Caki2 (cell line): ENCODE results near the gene CHCHD4. TPM values are rescaled to one million over a fixed set of nuclear protein-coding genes. Genes with fewer than 3 reads are reported as not detected.

ENCODE experiments used
- DNase-seq: peaks from one replicate; pipeline ENCODE4 v3.0.0-alpha.2; 2015; ENCODE audit warnings: low read depth
- in situ Hi-C: cut with HindIII; loops from 2 replicates; pipeline ENCODE4 v1.10.0; 2016; ENCODE audit warnings: low sequenced_read_pairs, low pct_unique_long_range_greater_than_20kb, mixed read lengths
- total RNA-seq: library from RNA; depleted of rRNA; stranded (reverse); fragments of >200 nt; shearing (Covaris generic); gene quantifications from 2 replicates; pipeline ENCODE4 v1.2.3, GENCODE V29; 2014; ENCODE audit warnings: low replicate concordance

CHCHD4 gene
- total RNA-seq, 1 experiment from 2014 or later, result 15.6 TPM

- DNase-seq, result no peak
- in situ Hi-C loops, result no loop called here
Measured at GRCh38 chr3:14139771-14140170, 15.1 kb upstream of the CHCHD4 start.

- no peak for DNase-seq
- in situ Hi-C loops, result no loop called here
Measured at GRCh38 chr3:14138878-14139655, 14.4 kb upstream of the CHCHD4 start.

DNA sequence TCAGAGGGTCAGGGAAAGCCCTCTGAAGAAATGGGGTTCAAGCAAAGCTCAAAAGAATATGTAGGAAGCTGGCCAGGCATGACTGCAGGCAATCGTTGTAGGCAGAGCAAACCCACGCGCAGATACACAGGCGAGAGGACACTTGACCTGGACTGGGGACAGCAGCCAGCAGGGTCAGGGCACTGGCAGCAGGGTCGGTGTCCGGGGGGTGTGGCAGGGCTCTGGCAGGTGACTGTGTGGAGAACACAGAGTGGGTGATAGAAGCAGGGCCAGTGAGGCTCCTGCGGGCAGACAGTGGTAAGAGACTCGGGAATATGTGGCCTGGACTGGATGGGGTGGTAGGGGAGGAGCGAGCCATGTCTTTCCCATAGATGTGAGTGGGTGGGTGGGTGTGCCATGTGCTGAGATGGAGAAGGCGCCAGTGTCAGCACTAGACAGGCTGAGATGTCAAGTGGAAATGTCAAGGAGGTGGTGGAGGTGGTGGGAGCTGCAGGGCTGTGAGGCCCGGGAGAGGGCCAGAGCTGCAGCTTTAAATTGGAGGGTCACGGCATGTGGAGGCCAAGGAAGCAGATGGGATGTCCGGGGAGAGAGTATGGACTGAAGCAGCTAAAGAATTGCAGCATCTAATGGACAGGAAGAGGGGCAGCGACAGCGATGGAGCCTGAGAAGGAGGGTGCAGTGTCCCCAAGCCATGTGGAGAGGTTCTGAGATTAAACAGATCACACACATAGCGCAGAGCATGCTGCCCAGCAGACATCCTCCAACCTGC is 13.6 kb upstream of the CHCHD4 start:
- no peak for DNase-seq
- in situ Hi-C loops, result no loop called here

DNA sequence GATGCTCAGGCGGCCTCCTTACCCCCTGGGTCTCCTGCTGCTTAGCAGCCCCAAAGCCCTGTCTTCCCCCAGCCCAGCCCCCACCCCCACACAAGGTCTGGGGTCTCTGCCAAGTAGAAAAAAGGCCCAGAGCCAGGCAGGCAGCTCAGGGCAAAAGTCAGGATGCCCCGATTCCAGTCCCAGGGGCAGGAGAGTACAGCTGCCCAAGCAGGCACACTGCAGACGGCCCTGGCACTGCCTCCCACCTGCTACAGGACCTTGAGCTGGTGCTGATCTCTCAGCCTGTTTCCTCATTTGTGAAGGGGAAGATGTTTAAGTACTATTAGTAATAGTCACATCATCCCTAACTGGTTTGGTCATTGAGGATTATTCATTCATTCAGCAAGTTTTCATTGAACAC is 12.8 kb upstream of the CHCHD4 start:
- in situ Hi-C loops, result no loop called here
- DNase-seq, result no peak

DNA sequence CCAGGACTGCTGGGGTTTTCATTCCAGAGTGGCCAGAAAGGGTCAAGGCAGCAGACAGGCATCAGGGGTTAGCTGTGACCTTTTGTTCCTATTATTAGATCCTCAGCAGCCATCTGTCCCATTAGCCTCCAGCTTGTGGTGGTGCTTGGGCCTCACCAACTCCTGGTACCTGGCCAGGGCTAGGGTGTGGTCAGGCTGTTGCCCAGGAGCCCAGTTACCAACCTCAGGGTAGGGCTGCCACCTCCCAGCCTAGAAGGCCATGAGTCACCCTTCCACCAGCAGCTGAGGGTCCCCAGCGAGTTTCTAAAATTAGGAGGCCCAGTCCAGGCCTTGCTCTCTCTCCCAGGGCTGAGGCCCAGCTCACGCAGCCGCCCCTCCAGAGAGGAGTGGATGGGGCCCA is 12.3 kb upstream of the CHCHD4 start:
- in situ Hi-C loops, result no loop called here
- no peak for DNase-seq

GRCh38 chr3:14135581-14135980 is 10.9 kb upstream of the CHCHD4 start:
- no peak for DNase-seq
- in situ Hi-C loops, result no loop called here

GRCh38 chr3:14134291-14134690 is 9.6 kb upstream of the CHCHD4 start:
- in situ Hi-C loops, result no loop called here
- DNase-seq, result no peak

DNA sequence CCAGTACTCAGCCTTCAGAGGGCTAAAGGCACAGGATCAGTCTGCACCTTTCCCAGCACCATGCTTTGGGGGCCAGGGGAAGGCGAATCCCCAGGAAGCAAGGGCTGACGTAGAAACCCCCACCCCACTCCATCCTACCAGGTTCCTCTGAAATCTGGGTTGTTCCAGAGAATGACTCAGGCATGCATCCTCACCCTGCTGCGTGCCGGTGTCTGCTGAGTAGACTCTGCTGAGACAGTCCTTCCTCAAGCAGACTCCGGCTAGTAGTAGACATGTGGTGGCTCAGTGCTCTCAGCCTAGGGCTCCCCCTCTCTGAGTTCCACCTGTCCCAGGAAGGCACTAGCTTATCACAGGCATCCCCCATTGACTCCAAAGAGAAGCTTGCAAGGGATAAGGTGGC is 9.2 kb upstream of the CHCHD4 start:
- in situ Hi-C loops, result no loop called here
- no peak for DNase-seq

GRCh38 chr3:14133188-14133800 is 8.6 kb upstream of the CHCHD4 start:
- in situ Hi-C loops, result no loop called here
- no peak for DNase-seq

DNA sequence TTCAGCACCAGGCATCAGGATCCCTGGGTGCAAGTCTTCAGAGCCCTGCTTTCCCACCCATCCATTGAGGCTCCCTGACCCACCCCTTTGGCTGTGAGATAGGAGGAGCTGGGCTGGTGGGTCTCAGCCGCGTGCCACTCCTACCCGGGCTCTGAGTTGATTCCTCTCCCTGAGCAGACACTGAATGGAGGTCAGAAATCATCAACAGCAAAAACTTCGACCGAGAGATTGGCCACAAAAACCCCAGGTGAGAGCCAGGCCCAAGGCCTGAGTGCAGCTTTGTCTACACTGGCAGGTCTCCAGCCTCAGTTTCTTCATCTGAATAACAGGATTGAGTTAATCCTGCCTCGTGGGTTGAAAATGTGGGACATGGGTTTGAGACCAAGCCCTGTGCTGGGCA is 8.0 kb upstream of the CHCHD4 start:
- in situ Hi-C loops, result no loop called here
- DNase-seq, result no peak

- no peak for DNase-seq
- in situ Hi-C loops, result no loop called here
Measured at GRCh38 chr3:14132120-14132519, 7.5 kb upstream of the CHCHD4 start.

GRCh38 chr3:14131134-14131533 is 6.5 kb upstream of the CHCHD4 start:
- no peak for DNase-seq
- in situ Hi-C loops, result no loop called here

DNA sequence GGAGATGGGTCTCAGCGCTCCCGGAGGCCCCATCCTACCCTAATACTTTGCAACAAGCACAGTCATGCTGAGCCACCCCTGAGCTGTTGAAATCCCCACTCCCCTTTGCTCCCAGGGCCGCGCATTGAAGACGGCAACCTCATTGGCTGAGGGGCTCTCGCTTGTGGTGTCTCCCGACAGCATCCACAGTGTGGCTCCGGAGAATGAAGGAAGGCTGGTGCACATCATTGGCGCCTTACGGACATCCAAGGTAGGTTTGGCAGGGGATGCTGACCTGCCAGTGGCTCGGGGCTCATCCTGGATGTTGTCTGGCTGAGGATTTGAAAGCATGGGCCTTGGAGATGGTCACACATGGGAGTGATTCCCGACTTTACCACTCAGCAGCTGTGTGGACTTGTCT is 6.0 kb upstream of the CHCHD4 start:
- in situ Hi-C loops, result no loop called here
- DNase-seq, result no peak

DNA sequence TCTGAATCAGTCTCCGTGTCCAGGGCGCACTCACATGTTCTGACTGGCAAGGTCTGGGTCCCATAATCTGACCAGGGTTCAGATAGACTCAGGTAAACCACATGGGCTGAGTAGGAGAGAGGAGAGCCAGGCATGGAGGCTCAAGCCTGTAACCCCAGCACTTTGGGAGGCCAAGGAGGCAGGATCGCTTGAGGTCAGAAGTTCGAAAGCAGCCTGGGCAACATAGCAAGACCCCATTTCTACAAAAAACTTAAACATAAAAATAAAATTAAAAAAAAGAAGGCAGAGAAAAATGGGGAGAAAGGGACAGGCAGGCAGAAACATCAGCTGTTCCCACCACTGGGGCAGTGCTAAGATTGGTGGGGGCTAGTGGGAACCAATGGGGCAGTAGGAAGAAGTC is 5.6 kb upstream of the CHCHD4 start:
- no peak for DNase-seq
- in situ Hi-C loops, result no loop called here

- no peak for DNase-seq
- in situ Hi-C loops, result no loop called here
Measured at GRCh38 chr3:14129296-14129695, 4.6 kb upstream of the CHCHD4 start.

DNA sequence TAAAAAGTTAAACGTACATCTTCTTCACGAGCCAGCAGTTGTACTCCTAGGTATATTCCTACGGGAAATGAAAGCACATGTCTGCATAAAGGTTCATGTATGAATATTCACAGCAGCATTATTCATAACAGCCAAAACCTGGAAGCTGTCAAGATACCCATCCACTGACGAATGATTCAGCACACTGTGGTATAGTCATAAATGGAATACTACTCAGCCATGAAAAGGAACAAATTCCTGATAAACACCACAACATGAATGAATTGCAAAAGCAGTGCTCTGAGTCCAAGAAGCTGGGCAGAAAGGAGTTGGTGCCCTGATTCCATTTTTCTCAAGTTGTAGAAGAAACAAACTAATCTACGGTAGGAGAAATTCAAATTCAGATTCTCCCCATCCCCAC is 4.1 kb upstream of the CHCHD4 start:
- no peak for DNase-seq
- in situ Hi-C loops, result no loop called here

DNA sequence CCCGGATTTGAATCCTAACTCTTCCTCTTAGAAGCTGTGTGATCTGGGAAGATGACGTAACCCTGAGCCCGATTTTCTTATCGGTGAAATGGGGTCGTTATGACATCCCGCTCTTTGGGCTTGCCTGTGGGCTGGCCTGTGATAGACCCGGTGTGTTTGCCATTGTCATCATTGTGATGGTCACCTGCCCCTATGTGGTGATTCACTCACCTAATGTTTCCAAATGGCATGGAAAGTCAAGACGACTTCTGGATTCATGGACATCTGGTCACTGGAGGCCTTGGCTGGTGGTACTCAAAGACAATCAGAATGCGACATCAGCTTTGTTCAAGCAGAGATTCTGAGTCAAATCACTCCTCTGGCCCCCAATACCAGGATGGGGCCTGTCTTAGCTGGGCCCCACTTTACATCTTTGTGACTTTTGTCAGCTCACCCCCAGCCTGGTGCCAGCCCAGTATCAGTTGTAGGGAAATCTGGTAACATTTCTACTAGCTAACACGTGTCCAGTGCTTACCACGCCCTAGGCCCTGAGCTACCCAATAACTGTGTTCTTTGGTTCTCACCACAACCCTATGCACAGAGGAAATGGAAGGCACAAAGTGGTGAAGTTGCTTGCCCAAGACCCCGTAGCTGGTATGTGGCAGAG is 3.0 kb upstream of the CHCHD4 start:
- in situ Hi-C loops, result no loop called here
- no peak for DNase-seq

GRCh38 chr3:14126887-14127505 is 2.3 kb upstream of the CHCHD4 start:
- no peak for DNase-seq
- in situ Hi-C loops, result no loop called here
